B cell (primary cell): ENCODE results near the gene KCNC4. TPM values are rescaled to one million over a fixed set of nuclear protein-coding genes. Genes with fewer than 3 reads are reported as not detected.

ENCODE experiments used
- ATAC-seq: fragments of 200-7000 bp; cut with Tn5 transposase; one replicate; pipeline ENCODE4 v1.10.0; 2021; ENCODE audit warnings: low read depth, mild to moderate bottlenecking, moderate number of reproducible peaks, moderate library complexity
- CTCF ChIA-PET: fragments of 350-600 bp; sonication (Branson Sonifier 250); formaldehyde crosslinking; loops from one replicate; lab custom pipeline; 2021; ENCODE audit warnings: antibody characterized with exemption, inconsistent platforms; lab: Charles Lee
- POLR2A ChIA-PET: fragments of 350-600 bp; sonication (Branson Sonifier 250); formaldehyde crosslinking; loops from one replicate; lab custom pipeline; 2021; ENCODE audit warnings: antibody characterized with exemption; lab: Charles Lee
- DNase-seq: peaks from one replicate; pipeline ENCODE4 v3.0.0; 2013
- H2AFZ ChIP-seq: 2 replicates; pipeline ENCODE4 v1.6.1; 2012; ENCODE audit warnings: mild to moderate bottlenecking, low read depth, low read length; ENCODE audit not compliant: insufficient read depth, poor library complexity, severe bottlenecking
- H3K27ac ChIP-seq, 2 donors: 1 replicate in 1 of 2; 2 replicates in 1 of 2; pipeline ENCODE4 v1.5.1; 2012 to 2013; ENCODE audit warnings: low read length in 2 of 2, mild to moderate bottlenecking in 2 of 2, moderate library complexity in 1 of 2
- H3K27me3 ChIP-seq, 4 experiments: fragments of 200-600 bp in 1 of 4; sonication (generic) in 1 of 4; replicated peaks in 1 of 4; 1 replicate in 2 of 4; 2 replicates in 2 of 4; pipeline versions ENCODE4 v1.6.1 to v1.7.0; 2013 to 2016; ENCODE audit warnings: low read length in 3 of 4, mild to moderate bottlenecking in 2 of 4, mixed read lengths in 1 of 4, moderate library complexity in 1 of 4; ENCODE audit not compliant: insufficient read depth in 4 of 4, control insufficient read depth in 3 of 4; ENCODE audit errors: control extremely low read depth in 1 of 4
- H3K36me3 ChIP-seq, 2 experiments: replicated peaks in 1 of 2; 1 replicate in 1 of 2; 2 replicates in 1 of 2; pipeline versions ENCODE4 v1.6.1 to v1.7.1; 2013; ENCODE audit warnings: low read length in 1 of 2; ENCODE audit not compliant: insufficient read depth in 2 of 2, control insufficient read depth in 1 of 2; ENCODE audit errors: control extremely low read depth in 1 of 2, extremely low read depth in 1 of 2
- H3K4me1 ChIP-seq, 2 donors: fragments of 200-600 bp in 1 of 2; sonication (generic) in 1 of 2; 1 replicate in 1 of 2; 2 replicates in 1 of 2; pipeline versions ENCODE4 v1.5.1 to v1.6.1; 2013 to 2017; ENCODE audit warnings: low read length in 2 of 2; ENCODE audit not compliant: control insufficient read depth in 2 of 2, insufficient read depth in 2 of 2
- H3K4me2 ChIP-seq: replicated peaks from 2 replicates; pipeline ENCODE3; 2012; ENCODE audit warnings: mild to moderate bottlenecking, low read depth, low read length; ENCODE audit not compliant: poor library complexity, severe bottlenecking
- H3K4me3 ChIP-seq, 5 experiments: fragments of 200-600 bp in 1 of 5; sonication (generic) in 1 of 5; 1 replicate in 3 of 5; 2 replicates in 2 of 5; pipeline versions ENCODE4 v1.5.1 to v1.7.0; 2011 to 2016; ENCODE audit warnings: low read length in 4 of 5, mild to moderate bottlenecking in 4 of 5, low read depth in 2 of 5, control low read depth in 1 of 5, moderate library complexity in 1 of 5; ENCODE audit not compliant: insufficient read depth in 1 of 5; ENCODE audit errors: control extremely low read depth in 1 of 5, extremely low read depth in 1 of 5
- H3K79me2 ChIP-seq: fragments of 200-600 bp; sonication (generic); one replicate; pipeline ENCODE4 v1.6.0; 2016; ENCODE audit warnings: low read length; ENCODE audit not compliant: control insufficient read depth, insufficient read depth
- H3K9ac ChIP-seq: fragments of 200-600 bp; sonication (generic); 2 replicates; pipeline ENCODE4 v1.6.1; 2017; ENCODE audit warnings: mild to moderate bottlenecking, low read length, moderate library complexity
- H3K9me3 ChIP-seq, 3 donors: one replicate each; pipeline versions ENCODE4 v1.6.1 to v1.7.1; 2013; ENCODE audit warnings: low read length in 2 of 3; ENCODE audit not compliant: control insufficient read depth in 2 of 3, insufficient read depth in 1 of 3; ENCODE audit errors: control extremely low read depth in 1 of 3
- H4K20me1 ChIP-seq: 2 replicates; pipeline ENCODE4 v1.6.0; 2012; ENCODE audit warnings: mild to moderate bottlenecking, low read length; ENCODE audit not compliant: insufficient read depth, control insufficient read depth, poor library complexity, severe bottlenecking
- H3K27ac Mint-ChIP-seq: one replicate; pipeline ENCODE4 v1.8.0; 2021; ENCODE audit warnings: mixed read lengths
- H3K27me3 Mint-ChIP-seq: one replicate; pipeline ENCODE4 v1.8.0; 2021; ENCODE audit warnings: mixed read lengths
- H3K4me1 Mint-ChIP-seq: one replicate; pipeline ENCODE4 v1.8.0; 2021; ENCODE audit warnings: mixed read lengths
- H3K4me3 Mint-ChIP-seq: one replicate; pipeline ENCODE4 v1.8.0; 2021; ENCODE audit warnings: mixed read lengths
- H3K9me3 Mint-ChIP-seq: one replicate; pipeline ENCODE4 v1.8.0; 2022; ENCODE audit warnings: mixed read lengths; ENCODE audit not compliant: insufficient read depth
- EZH2 ChIP-seq: IDR thresholded peaks from 2 replicates; pipeline ENCODE4 v1.6.1; 2012; ENCODE audit warnings: borderline replicate concordance, low read depth, mild to moderate bottlenecking, moderate library complexity, low read length; ENCODE audit not compliant: insufficient read depth, poor library complexity, severe bottlenecking
- WGBS: methylation state at CpG from one replicate; pipeline ENCODE4 v1.1.5; 2013; ENCODE audit warnings: missing lambda C conversion rate; ENCODE audit not compliant: insufficient coverage; 5-methylcytosine and 5-hydroxymethylcytosine counted together
- intact Hi-C: fragments of 100-400 bp; cut with micrococcal nuclease; formaldehyde crosslinking; loops from one replicate; pipeline ENCODE4 v1.10.0; 2022
- polyA plus RNA-seq: library from polyadenylated mRNA; depleted of rRNA; stranded (reverse); fragments of >200 nt; gene quantifications from 2 replicates; pipeline ENCODE4 v1.2.3, GENCODE V29; 2012
- total RNA-seq, 2 donors: library from RNA; stranded (reverse); fragments of 120-200 nt in 1 of 2; gene quantifications; 1 replicate in 1 of 2; 2 replicates in 1 of 2; pipeline versions ENCODE4 v1.2.3 to v1.2.4, GENCODE V29; 2013 to 2022
- TF ChIP-seq, protein P1 (sequence below): fragments of 200-600 bp; IDR thresholded peaks from one replicate; pipeline ENCODE4 v1.8.0; 2022; ENCODE audit warnings: antibody characterized with exemption, mild to moderate bottlenecking

The KCNC4 gene
- total and polyA plus RNA-seq, 2 donors (not counting 1 experiment from before 2014, with no cell fraction given), result 3.2 to 24.1 TPM

DNA sequence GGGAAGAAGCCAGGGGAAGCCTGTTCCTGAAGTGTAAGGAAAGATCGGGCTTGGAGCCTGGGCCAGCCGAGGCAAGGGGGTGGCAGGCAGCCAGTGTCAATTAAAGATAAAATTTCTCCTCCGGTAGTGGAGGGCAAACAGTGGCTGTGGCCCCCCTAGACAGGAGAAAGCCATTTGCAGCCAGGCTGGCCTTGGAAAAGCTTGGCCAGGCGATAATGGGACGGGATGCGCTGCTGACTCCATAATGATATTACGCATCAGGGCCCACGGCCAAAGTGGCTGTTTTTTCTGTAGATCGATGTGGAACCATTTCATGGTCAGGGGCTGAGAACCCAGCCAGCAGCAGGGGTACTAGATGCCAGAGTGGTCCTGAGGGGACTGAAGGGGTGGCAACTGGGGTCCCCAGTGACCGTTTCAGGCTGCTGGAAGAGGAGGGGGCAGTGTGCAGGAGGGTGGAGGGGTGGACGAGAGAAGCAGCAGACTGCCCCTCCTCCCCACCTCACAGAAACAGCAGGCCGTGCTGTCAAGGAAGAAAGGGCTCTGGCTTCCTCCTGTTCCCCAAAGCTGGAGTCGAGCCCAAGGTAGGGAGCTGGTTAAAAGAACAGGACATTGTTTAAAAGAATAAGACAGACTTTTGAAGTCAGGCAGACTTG is 25.2 kb downstream of the KCNC4 start:
- peaks cover 0 to 9% of the 10 kb centered on the region in 2 donors for H3K4me1 ChIP-seq
- intact Hi-C loops, result no loop called here
- H3K4me2 ChIP-seq, result no peak overlapping the region
- Mint-ChIP-seq H3K4me1 (peaks cover 8% of the 10 kb centered on the region), H3K27me3 (no peaks in the 10 kb centered on the region), H3K4me3 (no peak overlapping the region), H3K9me3 (no peaks in the 10 kb centered on the region), H3K27ac (no peak overlapping the region)
- H2AFZ ChIP-seq, result no peak overlapping the region
- no peaks in the 10 kb centered on the region for H3K79me2 ChIP-seq
- H3K9ac ChIP-seq, result no peak overlapping the region
- CTCF ChIA-PET, result interaction anchor here (1.8 kb wide), 1 partner anchor 28 kb away, joined by 5 read pairs; no protein-coding TSS in a partner anchor
- ATAC-seq, result no peak
- no peak overlapping the region for H3K4me3 ChIP-seq
- H3K9me3 ChIP-seq, result no peaks in the 10 kb centered on the region
- TF ChIP-seq, protein P1, sequence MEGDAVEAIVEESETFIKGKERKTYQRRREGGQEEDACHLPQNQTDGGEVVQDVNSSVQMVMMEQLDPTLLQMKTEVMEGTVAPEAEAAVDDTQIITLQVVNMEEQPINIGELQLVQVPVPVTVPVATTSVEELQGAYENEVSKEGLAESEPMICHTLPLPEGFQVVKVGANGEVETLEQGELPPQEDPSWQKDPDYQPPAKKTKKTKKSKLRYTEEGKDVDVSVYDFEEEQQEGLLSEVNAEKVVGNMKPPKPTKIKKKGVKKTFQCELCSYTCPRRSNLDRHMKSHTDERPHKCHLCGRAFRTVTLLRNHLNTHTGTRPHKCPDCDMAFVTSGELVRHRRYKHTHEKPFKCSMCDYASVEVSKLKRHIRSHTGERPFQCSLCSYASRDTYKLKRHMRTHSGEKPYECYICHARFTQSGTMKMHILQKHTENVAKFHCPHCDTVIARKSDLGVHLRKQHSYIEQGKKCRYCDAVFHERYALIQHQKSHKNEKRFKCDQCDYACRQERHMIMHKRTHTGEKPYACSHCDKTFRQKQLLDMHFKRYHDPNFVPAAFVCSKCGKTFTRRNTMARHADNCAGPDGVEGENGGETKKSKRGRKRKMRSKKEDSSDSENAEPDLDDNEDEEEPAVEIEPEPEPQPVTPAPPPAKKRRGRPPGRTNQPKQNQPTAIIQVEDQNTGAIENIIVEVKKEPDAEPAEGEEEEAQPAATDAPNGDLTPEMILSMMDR, result no peak
- TF ChIP-seq EZH2, result no peak
- no peaks in the 10 kb centered on the region for H3K27me3 ChIP-seq
- H3K27ac ChIP-seq, result no peak overlapping the region
- POLR2A ChIA-PET, result no interaction called here
- WGBS, result 94% methylated on average over 10 of the region's 13 CpGs
- no peaks in the 10 kb centered on the region for H4K20me1 ChIP-seq
- H3K36me3 ChIP-seq, result no peaks in the 10 kb centered on the region
- DNase-seq, result no peak

DNA sequence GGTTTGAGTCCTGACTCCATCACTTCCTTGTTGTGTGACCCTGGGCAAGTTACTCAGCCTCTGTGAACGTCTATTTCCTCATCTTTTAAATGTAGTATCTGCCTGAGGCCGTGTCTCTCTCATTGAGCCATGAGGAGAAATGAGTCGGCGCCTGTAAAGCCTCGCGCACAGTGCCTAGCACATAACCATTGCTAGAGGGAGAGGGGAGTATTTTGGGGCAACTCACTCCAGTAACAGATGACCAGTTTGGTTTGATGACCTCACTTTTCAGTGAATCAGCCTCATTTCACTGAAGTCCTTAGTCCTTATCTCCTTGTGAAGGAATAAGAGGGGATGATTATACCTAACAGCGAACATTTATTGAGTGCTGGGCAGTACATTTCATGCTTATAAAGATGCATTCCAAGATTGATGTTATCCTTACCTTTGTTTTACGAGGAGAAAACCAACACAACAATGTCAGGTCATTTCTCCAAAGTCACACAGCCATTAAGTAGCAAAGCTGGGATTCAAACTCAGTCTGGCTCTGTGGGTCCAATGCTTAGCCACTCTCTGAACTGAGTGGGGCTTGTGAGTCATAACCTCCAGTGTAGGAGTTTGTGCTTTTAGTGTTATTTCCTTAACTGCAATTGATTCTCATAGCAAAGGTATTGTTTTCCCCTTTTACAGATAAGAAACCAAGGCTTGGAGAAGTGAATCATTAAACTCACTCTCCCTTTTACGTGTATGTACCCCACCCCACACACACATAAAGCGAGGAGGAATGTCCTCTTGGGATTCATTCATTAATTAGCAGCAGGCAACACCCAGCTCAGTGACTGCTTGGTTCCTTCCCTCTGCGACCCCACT is 25.9 kb downstream of the KCNC4 start:
- DNase-seq (no peak), ATAC-seq (no peak)
- Histone ChIP-seq H3K79me2 (no peaks in the 10 kb centered on the region), H3K27ac (no peak overlapping the region), H3K9ac (no peak overlapping the region), H3K9me3 (no peaks in the 10 kb centered on the region), H3K4me1 (peaks cover 0 to 12% of the 10 kb centered on the region in 2 donors), H3K4me2 (no peak overlapping the region), H4K20me1 (no peaks in the 10 kb centered on the region), H2AFZ (no peak overlapping the region), H3K4me3 (no peak overlapping the region), H3K27me3 (no peaks in the 10 kb centered on the region), H3K36me3 (no peaks in the 10 kb centered on the region)
- no peaks in the 10 kb centered on the region for H3K9me3 Mint-ChIP-seq
- TF ChIP-seq, protein P1, result no peak
- TF ChIP-seq EZH2, result no peak
- no peaks in the 10 kb centered on the region for H3K27me3 Mint-ChIP-seq
- intact Hi-C loops, result no loop called here
- no peak overlapping the region for H3K4me3 Mint-ChIP-seq
- no peak overlapping the region for H3K27ac Mint-ChIP-seq
- POLR2A ChIA-PET, result no interaction called here
- 27% methylated on average over 3 of the region's 11 CpGs for WGBS
- H3K4me1 Mint-ChIP-seq, result peaks cover 9% of the 10 kb centered on the region
- CTCF ChIA-PET, result interaction anchor here (1.8 kb wide), 1 partner anchor 28 kb away, joined by 5 read pairs; no protein-coding TSS in a partner anchor
